K562 (cell line): ENCODE measurements around the gene ZYG11A. TPM values are rescaled to one million over a fixed set of nuclear protein-coding genes. Genes with fewer than 3 reads are reported as not detected.

Source experiments
- CXXC5 ChIP-seq: fragments of 250-450 bp; sonication (Bioruptor Pico); IDR thresholded peaks from 2 replicates; pipeline ENCODE4 v1.8.0; 2022; ENCODE audit warnings: inconsistent platforms, mild to moderate bottlenecking, moderate library complexity
- ELF4 ChIP-seq: fragments of 450-650 bp; formaldehyde crosslinking; IDR thresholded peaks from 2 replicates; pipeline ENCODE4 v1.4.0; 2022; ENCODE audit warnings: missing genetic modification characterization
- EP300 ChIP-seq: IDR thresholded peaks from 2 replicates; pipeline ENCODE4 v1.6.1; 2012; ENCODE audit warnings: low read length, improper control_type of control experiment
- EZH2 ChIP-seq: IDR thresholded peaks from 2 replicates; pipeline ENCODE4 v1.6.1; 2012; ENCODE audit warnings: low read depth, mild to moderate bottlenecking, inconsistent platforms, low read length, borderline replicate concordance
- FOXP4 ChIP-seq: sonication (generic); formaldehyde crosslinking; IDR thresholded peaks from 2 replicates; pipeline ENCODE4 v1.8.0; 2022; ENCODE audit warnings: mild to moderate bottlenecking, missing genetic modification reagents, borderline replicate concordance
- HDAC8 ChIP-seq: fragments of 450-650 bp; IDR thresholded peaks from 2 replicates; pipeline ENCODE4 v1.6.1; 2016; ENCODE audit warnings: mild to moderate bottlenecking, missing genetic modification characterization, moderate library complexity, missing compliant biosample characterization
- HDGF ChIP-seq: fragments of 450-650 bp; IDR thresholded peaks from 2 replicates; pipeline ENCODE4 v1.6.1; 2016
- MAX ChIP-seq: sonication (generic); formaldehyde crosslinking; IDR thresholded peaks from 2 replicates; pipeline ENCODE4 v1.9.0; 2022; ENCODE audit warnings: mild to moderate bottlenecking, missing genetic modification reagents
- MAZ ChIP-seq, 2 experiments: fragments of 450-650 bp in 1 of 2; sonication (generic) in 1 of 2; formaldehyde crosslinking; IDR thresholded peaks in 1 of 2; conservative IDR thresholded peaks in 1 of 2; 2 replicates each; pipeline versions ENCODE4 v1.4.0 to v1.5.0; 2020; ENCODE audit warnings: mild to moderate bottlenecking in 1 of 2, missing genetic modification reagents in 1 of 2
- NELFE ChIP-seq: IDR thresholded peaks from 2 replicates; pipeline ENCODE4 v1.6.1; 2011; ENCODE audit warnings: mild to moderate bottlenecking; ENCODE audit not compliant: insufficient read depth, insufficient read length
- NR2F6 ChIP-seq: fragments of 450-650 bp; formaldehyde crosslinking; IDR thresholded peaks from 2 replicates; pipeline ENCODE4 v1.4.0; 2020; ENCODE audit warnings: mild to moderate bottlenecking
- SMARCA5 ChIP-seq: fragments of 450-650 bp; IDR thresholded peaks from 2 replicates; pipeline ENCODE4 v1.6.1; 2016
- SMARCE1 ChIP-seq: fragments of 450-650 bp; IDR thresholded peaks from 2 replicates; pipeline ENCODE4 v1.7.1; 2016; ENCODE audit warnings: mild to moderate bottlenecking
- TFAP4 ChIP-seq: sonication (generic); formaldehyde crosslinking; IDR thresholded peaks from 2 replicates; pipeline ENCODE4 v1.8.0; 2022; ENCODE audit warnings: missing genetic modification reagents, mild to moderate bottlenecking, moderate library complexity, borderline replicate concordance
- ZBTB1 ChIP-seq: sonication (generic); formaldehyde crosslinking; IDR thresholded peaks from 2 replicates; pipeline ENCODE4 v1.8.1; 2023; ENCODE audit warnings: missing genetic modification reagents, low read depth, mild to moderate bottlenecking, borderline replicate concordance
- ZFP36 ChIP-seq: fragments of 150-350 bp; IDR thresholded peaks from 2 replicates; pipeline ENCODE4 v1.6.1; 2018; ENCODE audit warnings: low read length, low read depth; ENCODE audit not compliant: partially characterized antibody
- ZNF12 ChIP-seq: sonication (generic); formaldehyde crosslinking; IDR thresholded peaks from 2 replicates; pipeline ENCODE4 v1.4.0; 2020; ENCODE audit warnings: mild to moderate bottlenecking, missing genetic modification reagents
- ZNF143 ChIP-seq: sonication (generic); formaldehyde crosslinking; IDR thresholded peaks from 2 replicates; pipeline ENCODE4 v1.9.0; 2022; ENCODE audit warnings: mild to moderate bottlenecking, missing genetic modification reagents
- ZNF316 ChIP-seq: fragments of 450-650 bp; IDR thresholded peaks from 2 replicates; pipeline ENCODE4 v1.6.1; 2016
- ZNF668 ChIP-seq: fragments of 250-450 bp; sonication (Bioruptor Pico); IDR thresholded peaks from 2 replicates; pipeline ENCODE4 v1.8.0; 2022; ENCODE audit warnings: mild to moderate bottlenecking, inconsistent platforms
- ZNF764 ChIP-seq: fragments of 250-450 bp; sonication (Bioruptor Pico); IDR thresholded peaks from 2 replicates; pipeline ENCODE4 v1.4.0; 2020; ENCODE audit warnings: low read depth, mild to moderate bottlenecking, moderate library complexity
- polyA plus RNA-seq, 8 experiments: library from polyadenylated mRNA; depleted of rRNA in 4 of 8; stranded (reverse) in 5 of 8; unstranded in 3 of 8; fragments of >200 nt; fragmentation: Nextera tagmentation in 2 of 8; fragmentation: Illumina TruSeq in 1 of 8; extraction: Ambion mirVana in 2 of 8; extraction: Trizol in 1 of 8; gene quantifications; 2 replicates each; pipeline versions ENCODE4 v1.2.1 to v1.2.3, GENCODE V29; 2011 to 2014; ENCODE audit warnings: inconsistent platforms in 1 of 8, missing spikeins in 1 of 8
- total RNA-seq, 7 experiments: library from RNA; depleted of rRNA in 6 of 7; stranded (reverse); fragments of >200 nt in 6 of 7; fragmentation: Illumina TruSeq in 2 of 7; extraction: Trizol in 2 of 7; gene quantifications; 2 replicates each; pipeline versions ENCODE4 v1.2.1 to v1.2.3, GENCODE V29; 2011 to 2021; ENCODE audit warnings: low replicate concordance in 1 of 7
- TF ChIP-seq, protein P1 (sequence below): sonication (generic); formaldehyde crosslinking; IDR thresholded peaks from 2 replicates; pipeline ENCODE4 v1.8.0; 2023; ENCODE audit warnings: mild to moderate bottlenecking, missing genetic modification reagents

The ZYG11A gene
- total and polyA plus RNA-seq, 9 of the 15 experiments (the other 6 are each of a cell fraction or from before 2014, with no cell fraction given): 4.5 to 21.9 (median 14.0) TPM

DNA sequence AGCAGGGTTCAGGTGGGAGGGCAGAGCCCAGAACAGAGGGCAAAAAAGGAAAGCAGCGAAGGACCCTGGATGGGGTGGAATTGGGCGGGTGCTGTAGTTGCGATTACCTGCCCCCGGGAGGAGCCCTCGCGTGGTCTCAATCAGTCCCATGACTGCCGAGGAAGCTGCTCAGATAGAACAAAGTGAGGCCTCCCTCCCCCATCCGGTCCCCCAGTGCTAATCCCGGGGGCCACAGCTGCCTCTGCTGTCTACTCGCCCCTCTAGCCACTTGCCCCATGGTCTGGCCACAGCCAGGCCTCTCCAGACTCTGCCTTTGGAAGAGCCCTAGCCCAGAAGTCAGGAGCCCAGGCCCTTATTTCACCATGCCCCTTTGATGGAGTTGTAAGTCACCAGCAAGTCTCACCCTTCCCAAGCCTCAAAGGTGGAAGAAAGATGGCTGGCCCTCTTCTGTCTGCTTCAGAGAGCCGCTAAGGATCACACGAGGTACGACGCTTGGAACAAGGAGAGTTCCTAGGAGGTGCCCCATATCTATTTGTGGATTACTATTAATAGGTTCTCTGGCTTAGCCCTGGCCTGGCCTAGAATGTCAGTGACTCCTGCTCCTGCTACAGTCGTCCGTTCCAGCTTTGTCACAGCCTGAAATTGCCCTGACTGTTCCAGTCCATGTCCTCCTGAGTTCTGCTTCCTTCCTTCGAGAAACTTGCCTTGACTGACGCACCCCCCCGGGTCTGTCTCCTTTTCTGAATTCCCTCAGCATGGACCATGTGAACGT lies 62.6 kb downstream of the ZYG11A start (continued):
- TF ChIP-seq FOXP4 (CRISPR knock-in tag) (no peak), NELFE (no peak), MAZ (CRISPR knock-in tag; conservative IDR thresholded peaks at IDR 0.05 in 1 of 2, IDR thresholded peaks at IDR 0.05 in 1 of 2) (no peak; a peak in 1 of 4 replicates), ZNF316 (no peak), NR2F6 (no peak), HDAC8 (no peak), ZNF143 (no peak), SMARCA5 (no peak), ZFP36 (no peak), ZNF12 (CRISPR knock-in tag) (no peak), TFAP4 (CRISPR knock-in tag) (peak; percentile 39), CXXC5 (peak; percentile 35; the same call in 1 of the 2 replicates), MAX (CRISPR knock-in tag) (0 out of 2 replicates have a peak, but pooled peaks have one; percentile 11), ZNF764 (no peak), ZBTB1 (CRISPR knock-in tag) (no peak), EP300 (no peak), HDGF (0 out of 2 replicates have a peak, but pooled peaks have one; percentile 13), SMARCE1 (no peak), EZH2 (no peak), ZNF668 (CRISPR knock-in tag) (no peak), ELF4 (CRISPR knock-in tag) (no peak)
- TF ChIP-seq, protein P1, sequence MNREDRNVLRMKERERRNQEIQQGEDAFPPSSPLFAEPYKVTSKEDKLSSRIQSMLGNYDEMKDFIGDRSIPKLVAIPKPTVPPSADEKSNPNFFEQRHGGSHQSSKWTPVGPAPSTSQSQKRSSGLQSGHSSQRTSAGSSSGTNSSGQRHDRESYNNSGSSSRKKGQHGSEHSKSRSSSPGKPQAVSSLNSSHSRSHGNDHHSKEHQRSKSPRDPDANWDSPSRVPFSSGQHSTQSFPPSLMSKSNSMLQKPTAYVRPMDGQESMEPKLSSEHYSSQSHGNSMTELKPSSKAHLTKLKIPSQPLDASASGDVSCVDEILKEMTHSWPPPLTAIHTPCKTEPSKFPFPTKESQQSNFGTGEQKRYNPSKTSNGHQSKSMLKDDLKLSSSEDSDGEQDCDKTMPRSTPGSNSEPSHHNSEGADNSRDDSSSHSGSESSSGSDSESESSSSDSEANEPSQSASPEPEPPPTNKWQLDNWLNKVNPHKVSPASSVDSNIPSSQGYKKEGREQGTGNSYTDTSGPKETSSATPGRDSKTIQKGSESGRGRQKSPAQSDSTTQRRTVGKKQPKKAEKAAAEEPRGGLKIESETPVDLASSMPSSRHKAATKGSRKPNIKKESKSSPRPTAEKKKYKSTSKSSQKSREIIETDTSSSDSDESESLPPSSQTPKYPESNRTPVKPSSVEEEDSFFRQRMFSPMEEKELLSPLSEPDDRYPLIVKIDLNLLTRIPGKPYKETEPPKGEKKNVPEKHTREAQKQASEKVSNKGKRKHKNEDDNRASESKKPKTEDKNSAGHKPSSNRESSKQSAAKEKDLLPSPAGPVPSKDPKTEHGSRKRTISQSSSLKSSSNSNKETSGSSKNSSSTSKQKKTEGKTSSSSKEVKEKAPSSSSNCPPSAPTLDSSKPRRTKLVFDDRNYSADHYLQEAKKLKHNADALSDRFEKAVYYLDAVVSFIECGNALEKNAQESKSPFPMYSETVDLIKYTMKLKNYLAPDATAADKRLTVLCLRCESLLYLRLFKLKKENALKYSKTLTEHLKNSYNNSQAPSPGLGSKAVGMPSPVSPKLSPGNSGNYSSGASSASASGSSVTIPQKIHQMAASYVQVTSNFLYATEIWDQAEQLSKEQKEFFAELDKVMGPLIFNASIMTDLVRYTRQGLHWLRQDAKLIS (CRISPR knock-in tag): no peak
